GM12891 (cell line): ENCODE results near the gene ELOVL1.

Source experiments
- DNase-seq: peaks from one replicate; pipeline ENCODE4 v3.0.0; 2011; ENCODE audit warnings: low spot score; ENCODE audit not compliant: insufficient read length
- FAIRE-seq: peaks from 2 replicates; lab custom pipeline; 2011; peaks lifted over from hg19 to GRCh38; lab: Jason Lieb, UNC
- PAX5 ChIP-seq: IDR thresholded peaks from 2 replicates; pipeline ENCODE4 v1.6.1; 2011; ENCODE audit warnings: low read length, moderate library complexity, mild to moderate bottlenecking; ENCODE audit not compliant: insufficient read depth, severe bottlenecking
- POLR2A ChIP-seq: IDR thresholded peaks from 2 replicates; pipeline ENCODE4 v1.6.1; 2011; ENCODE audit warnings: low read depth, low read length, control low read depth
- POLR2AphosphoS5 ChIP-seq: IDR thresholded peaks from 2 replicates; pipeline ENCODE4 v1.6.1; 2011; ENCODE audit warnings: low read depth, low read length, control low read depth
- POU2F2 ChIP-seq: IDR thresholded peaks from 2 replicates; pipeline ENCODE4 v1.6.1; 2011; ENCODE audit warnings: low read depth, mild to moderate bottlenecking, control low read depth, low read length, moderate library complexity
- SPI1 ChIP-seq: IDR thresholded peaks from 2 replicates; pipeline ENCODE4 v1.6.1; 2011; ENCODE audit warnings: low read depth, low read length, control low read depth
- TAF1 ChIP-seq: IDR thresholded peaks from 2 replicates; pipeline ENCODE4 v1.6.1; 2011; ENCODE audit warnings: low read depth, low read length, control low read depth

The ELOVL1 gene

GRCh38 chr1:43367026-43367903 lies 546 bp downstream of the ELOVL1 start:
- TF ChIP-seq POLR2AphosphoS5 (no peak), POLR2A (0 out of 2 replicates have a peak, but pooled peaks have one; percentile 19)
- peak; percentile 76 for DNase-seq
- FAIRE-seq = peak; percentile 82

DNA sequence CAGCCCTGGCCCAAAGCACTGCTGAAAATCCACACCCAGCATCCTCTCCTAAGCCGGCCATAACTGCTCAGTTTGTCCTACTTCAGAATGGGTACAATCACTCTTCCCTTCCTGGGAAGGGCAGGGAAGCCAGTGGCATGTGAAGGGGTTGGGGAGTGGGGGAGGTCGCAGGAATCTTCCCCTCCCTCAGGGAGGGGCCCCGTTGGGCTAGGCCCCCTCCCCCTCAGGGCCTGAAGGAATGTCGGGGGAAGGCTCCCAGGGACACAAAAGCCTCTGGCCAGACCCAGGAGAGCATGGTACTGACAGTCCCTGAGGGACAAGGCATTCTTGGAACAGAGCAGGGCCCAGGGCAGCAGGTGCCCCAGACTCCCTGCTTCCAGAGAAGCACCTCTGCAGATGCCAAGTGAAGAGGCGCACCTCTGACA lies 1.2 kb downstream of the ELOVL1 start:
- DNase-seq = no peak
- FAIRE-seq = no peak

GRCh38 chr1:43366179-43366578 lies 1.6 kb downstream of the ELOVL1 start:
- TF ChIP-seq POU2F2 = no peak
- TF ChIP-seq TAF1 = no peak
- TF ChIP-seq SPI1 = no peak
- TF ChIP-seq PAX5 = no peak
- no peak for TF ChIP-seq POLR2A
- no peak for TF ChIP-seq POLR2AphosphoS5
- no peak for DNase-seq
- FAIRE-seq = no peak

More for the DNA sequence above, 1.2 kb downstream of the ELOVL1 start:
- TF ChIP-seq TAF1 = no peak
- TF ChIP-seq SPI1 = no peak
- no peak for TF ChIP-seq POU2F2
- TF ChIP-seq POLR2A = no peak
- TF ChIP-seq PAX5 = no peak
- no peak for TF ChIP-seq POLR2AphosphoS5

GRCh38 chr1:43365678-43366077 lies 2.1 kb downstream of the ELOVL1 start:
- TF ChIP-seq POLR2AphosphoS5 (no peak), SPI1 (no peak), PAX5 (no peak), TAF1 (no peak), POLR2A (no peak), POU2F2 (no peak)
- no peak for FAIRE-seq
- DNase-seq = no peak

DNA sequence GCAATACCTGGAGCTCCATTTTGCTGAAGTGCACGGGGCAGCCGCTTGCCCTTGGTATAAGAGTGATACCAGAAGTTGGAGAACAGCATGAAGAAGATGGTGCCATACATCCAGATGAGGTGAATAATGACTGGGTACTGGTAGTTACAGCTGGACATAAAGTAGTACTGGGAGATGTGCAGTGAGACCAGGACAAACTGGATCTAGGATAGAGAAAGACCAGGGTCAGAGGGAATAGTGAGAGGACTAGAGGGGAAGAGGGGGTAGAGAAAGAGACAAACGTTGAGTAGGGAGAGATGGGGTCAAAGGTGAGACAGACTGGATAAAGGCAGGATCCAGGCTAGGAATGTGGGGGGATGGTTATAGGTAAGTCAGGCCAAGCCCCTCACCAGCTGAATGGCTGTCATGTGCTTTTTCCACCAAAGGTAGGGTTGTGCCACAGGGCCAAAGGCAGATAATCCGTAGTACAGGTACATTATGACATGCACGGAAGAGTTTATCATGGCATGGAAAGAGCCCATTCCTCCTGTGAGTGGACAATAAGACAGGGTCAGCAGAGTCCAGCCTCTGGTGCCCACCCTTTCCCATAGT lies 3.8 kb downstream of the ELOVL1 start:
- FAIRE-seq (no peak), DNase-seq (no peak)
- TF ChIP-seq PAX5 (no peak), SPI1 (no peak), POLR2AphosphoS5 (no peak), POLR2A (no peak), POU2F2 (no peak)

GRCh38 chr1:43363283-43363934 lies 4.4 kb downstream of the ELOVL1 start:
- no peak for TF ChIP-seq POLR2A
- 0 out of 2 replicates have a peak, but pooled peaks have one; percentile 14 for TF ChIP-seq POLR2AphosphoS5
- DNase-seq (no peak), FAIRE-seq (no peak)

DNA sequence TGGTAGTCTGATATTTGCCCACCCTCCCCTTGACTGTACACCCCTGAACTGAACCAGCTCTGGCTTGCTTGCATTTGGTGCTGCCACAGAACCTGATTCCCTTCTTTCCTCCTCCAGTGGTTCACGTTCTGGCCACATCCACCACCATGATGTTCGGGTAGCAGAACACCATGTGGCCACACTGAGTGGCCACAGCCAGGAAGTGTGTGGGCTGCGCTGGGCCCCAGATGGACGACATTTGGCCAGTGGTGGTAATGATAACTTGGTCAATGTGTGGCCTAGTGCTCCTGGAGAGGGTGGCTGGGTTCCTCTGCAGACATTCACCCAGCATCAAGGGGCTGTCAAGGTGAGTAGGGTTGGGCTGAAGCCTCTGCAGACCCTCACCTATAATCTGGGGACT lies 7.2 kb downstream of the ELOVL1 start:
- FAIRE-seq (no peak), DNase-seq (no peak)
- TF ChIP-seq TAF1 (no peak), POLR2A (no peak), POU2F2 (no peak), PAX5 (no peak), SPI1 (no peak), POLR2AphosphoS5 (no peak)

DNA sequence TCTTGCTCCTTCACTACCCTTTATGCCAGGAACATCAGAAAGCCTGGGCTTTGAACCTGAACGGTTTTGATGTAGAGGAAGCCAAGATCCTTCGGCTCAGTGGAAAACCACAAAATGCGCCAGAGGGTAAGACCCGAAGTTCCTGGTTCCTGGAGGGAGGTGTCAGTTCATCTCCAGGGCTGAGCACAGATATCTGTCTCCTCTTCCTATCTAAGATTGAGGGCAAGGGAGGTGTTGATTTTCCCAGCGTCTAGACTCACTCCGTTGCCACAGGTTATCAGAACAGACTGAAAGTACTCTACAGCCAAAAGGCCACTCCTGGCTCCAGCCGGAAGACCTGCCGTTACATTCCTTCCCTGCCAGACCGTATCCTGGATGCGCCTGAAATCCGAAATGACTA lies 8.1 kb downstream of the ELOVL1 start:
- no peak for FAIRE-seq
- TF ChIP-seq POLR2AphosphoS5 (no peak), TAF1 (no peak), POLR2A (no peak), PAX5 (no peak), POU2F2 (no peak), SPI1 (no peak)
- no peak for DNase-seq

DNA sequence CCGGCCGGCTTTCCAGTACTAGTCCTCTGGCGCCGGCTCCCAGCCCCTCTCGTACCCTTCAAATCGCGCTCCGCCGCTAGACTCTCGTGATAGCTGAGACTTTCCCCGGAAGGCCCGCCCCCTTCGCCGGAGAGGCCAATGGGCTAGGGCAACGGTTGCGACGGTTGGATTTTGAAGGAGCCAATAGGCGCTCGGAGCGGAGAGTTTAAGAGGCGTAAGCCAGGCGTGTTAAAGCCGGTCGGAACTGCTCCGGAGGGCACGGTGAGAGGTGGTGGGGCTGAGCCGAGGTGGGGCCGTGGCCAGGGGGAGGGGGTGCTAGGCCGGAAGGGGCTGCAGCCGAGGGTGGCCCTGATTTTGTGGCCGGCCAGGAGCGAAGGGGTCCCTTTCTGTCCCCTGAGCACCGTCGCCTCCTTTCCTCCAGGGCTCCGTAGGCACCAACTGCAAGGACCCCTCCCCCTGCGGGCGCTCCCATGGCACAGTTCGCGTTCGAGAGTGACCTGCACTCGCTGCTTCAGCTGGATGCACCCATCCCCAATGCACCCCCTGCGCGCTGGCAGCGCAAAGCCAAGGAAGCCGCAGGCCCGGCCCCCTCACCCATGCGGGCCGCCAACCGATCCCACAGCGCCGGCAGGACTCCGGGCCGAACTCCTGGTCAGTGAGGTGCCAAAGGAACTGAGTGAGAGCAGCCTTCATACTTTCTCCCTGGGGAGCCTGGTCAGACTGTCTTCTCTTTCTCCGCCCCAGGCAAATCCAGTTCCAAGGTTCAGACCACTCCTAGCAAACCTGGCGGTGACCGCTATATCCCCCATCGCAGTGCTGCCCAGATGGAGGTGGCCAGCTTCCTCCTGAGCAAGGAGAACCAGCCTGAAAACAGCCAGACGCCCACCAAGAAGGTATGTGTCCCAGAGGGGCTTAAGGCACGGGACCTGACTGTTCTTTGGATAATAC lies 8.8 kb downstream of the ELOVL1 start, which contains the start of gene CDC20:
Gene CDC20 (plus strand): TSS at position 236 of the 948 bp plus-strand sequence. CDS start 235 bp downstream, at position 471.
- TF ChIP-seq SPI1 (no peak), POLR2A (peak; percentile 73), POLR2AphosphoS5 (peak; percentile 81)
- FAIRE-seq (peak; percentile 90), DNase-seq (peak; percentile 94)
